ENCODE data around the gene KLF4.

KLF4 gene

GRCh38 chr9:107487521-107488374 is 1.8 kb downstream of the KLF4 start:
- no peak for DNase-seq (ENCODE audit: low read depth)

GRCh38 chr9:107486674-107487520 is 2.7 kb downstream of the KLF4 start:
- no peak for DNase-seq (ENCODE audit: low read depth)

GRCh38 chr9:107485458-107486043 is 4.0 kb downstream of the KLF4 start:
- no peak for DNase-seq (ENCODE audit: low read depth)

GRCh38 chr9:107484117-107484723 is 5.3 kb downstream of the KLF4 start:
- DNase-seq (ENCODE audit: low read depth): no peak

DNA sequence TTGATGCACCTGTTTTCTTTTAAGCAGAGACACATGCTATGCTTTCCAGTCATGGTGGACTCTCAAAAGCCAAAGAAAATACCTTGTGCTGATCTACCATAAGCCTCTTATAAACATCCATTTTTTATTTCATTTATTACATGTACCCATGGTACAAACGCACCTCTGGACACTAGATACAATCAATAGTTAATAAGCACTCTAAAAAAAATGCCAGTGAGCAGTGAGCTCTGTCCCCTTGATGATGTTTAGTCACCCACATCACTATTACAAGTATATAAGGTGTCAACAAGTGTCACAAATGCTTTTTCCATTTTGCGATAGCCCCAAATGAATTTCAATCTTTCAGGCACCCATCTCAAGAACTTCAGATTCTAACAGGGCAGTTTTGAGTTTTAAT is 5.9 kb downstream of the KLF4 start:
- no peak for DNase-seq (ENCODE audit: low read depth)

- no peak for DNase-seq (ENCODE audit: low read depth)
Measured at GRCh38 chr9:107481035-107481434, 8.5 kb downstream of the KLF4 start.

DNA sequence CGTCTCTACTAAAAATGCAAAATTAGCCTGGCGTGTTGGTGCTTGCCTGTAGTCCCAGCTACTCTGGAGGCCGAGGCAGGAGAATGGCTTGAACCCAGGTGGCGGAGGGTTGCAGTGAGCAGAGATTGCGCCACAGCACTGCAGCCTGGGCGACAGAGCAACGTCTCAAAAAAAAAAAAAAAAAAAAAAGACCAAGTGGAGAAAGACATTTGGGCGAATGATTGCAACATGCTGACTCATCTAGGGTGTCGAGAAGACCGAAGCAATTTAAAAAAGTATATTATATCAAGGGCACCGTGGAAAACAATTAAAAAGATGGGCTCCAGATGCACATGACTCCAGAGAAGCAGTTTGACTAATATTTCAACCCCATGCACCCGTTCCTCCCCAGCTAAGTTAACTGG is 9.2 kb downstream of the KLF4 start:
- DNase-seq (ENCODE audit: low read depth): no peak

GRCh38 chr9:107478805-107479204 is 10.8 kb downstream of the KLF4 start:
- no peak for DNase-seq (ENCODE audit: low read depth)

DNA sequence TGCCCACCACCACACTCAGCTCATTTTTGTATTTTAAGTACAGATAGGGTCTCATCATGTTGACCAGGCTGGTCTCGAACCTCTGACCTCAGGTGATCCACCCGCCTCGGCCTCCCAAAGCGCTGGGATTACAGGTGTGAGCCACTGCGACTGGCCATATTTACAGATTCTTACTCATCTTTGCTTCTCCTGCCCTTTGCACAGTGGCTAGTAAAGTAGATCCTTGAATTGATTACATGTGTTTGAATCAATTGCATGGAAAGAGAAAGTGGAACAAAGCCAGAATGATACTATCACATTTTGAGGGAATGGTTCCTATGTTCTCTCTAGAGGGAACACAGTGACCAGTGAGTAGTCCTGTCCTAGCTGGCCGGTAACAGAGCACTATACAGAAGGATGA is 15.4 kb downstream of the KLF4 start:
- DNase-seq (ENCODE audit: low read depth): no peak

- DNase-seq (ENCODE audit: low read depth): no peak
Measured at GRCh38 chr9:107472581-107473340, 16.8 kb downstream of the KLF4 start.

DNA sequence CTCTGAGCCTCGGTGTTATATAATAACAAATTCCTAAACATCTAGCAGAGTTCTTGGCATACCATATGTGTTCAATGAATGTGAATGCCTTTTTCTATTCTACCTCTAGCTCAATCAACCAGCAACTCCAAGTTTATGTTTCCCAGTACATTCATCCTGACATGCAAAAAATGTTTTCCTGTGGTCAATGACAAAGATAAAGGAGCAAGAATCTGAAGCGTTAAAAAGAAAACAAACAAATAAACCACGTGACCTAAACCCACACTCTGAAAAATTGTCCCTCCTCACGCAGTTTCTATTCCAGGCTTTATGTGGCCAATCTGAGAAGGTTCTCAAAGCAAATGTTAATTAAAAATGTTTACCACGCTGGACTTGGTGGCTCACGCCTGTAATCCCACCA is 18.0 kb downstream of the KLF4 start:
- no peak for DNase-seq (ENCODE audit: low read depth)

- no peak for DNase-seq (ENCODE audit: low read depth)
Measured at GRCh38 chr9:107467416-107467815, 22.2 kb downstream of the KLF4 start.

GRCh38 chr9:107466826-107467225 is 22.7 kb downstream of the KLF4 start:
- DNase-seq (ENCODE audit: low read depth): no peak

GRCh38 chr9:107465467-107466451 is 23.8 kb downstream of the KLF4 start:
- no peak for DNase-seq (ENCODE audit: low read depth)

DNA sequence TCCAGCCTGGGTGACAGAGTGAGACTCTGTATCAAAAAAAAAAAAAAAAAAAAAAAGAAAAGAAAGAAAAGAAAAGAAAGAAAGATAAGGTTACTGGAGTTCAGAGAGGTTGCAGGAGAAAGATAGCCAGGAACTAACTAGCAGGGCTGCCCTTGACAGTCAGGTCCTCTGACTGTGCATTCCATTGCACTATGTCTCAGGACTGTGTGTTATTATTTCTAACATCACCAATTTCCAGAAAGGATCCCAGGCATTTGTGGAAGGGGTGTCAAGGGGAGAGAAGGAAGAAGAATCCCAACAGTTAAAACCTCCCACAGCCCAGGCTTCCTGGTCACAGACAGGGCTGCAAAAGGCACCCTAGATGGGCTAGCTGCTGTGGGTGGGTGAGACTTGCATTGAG is 25.1 kb downstream of the KLF4 start:
- no peak for DNase-seq (ENCODE audit: low read depth)

DNA sequence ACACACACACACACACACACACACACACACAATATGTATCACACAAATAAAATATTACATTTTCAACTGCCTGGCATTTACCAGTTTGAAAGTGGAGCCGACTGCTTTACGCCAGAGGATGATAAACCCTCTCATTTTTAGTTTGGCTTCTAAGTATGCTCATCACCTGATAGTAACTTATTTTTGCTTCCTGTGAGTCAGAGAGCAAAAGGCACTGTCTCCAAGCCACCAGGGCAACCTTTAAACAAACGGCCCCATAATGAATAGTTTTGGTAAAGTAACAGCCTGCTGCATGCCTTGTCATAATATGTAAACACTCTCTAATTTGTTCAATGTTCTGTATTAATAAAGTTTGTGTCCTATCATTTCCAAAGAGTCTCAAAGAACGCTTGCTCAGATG is 26.9 kb downstream of the KLF4 start:
- no peak for DNase-seq (ENCODE audit: low read depth)

- DNase-seq (ENCODE audit: low read depth): no peak
Measured at GRCh38 chr9:107460153-107461023, 29.2 kb downstream of the KLF4 start.

DNA sequence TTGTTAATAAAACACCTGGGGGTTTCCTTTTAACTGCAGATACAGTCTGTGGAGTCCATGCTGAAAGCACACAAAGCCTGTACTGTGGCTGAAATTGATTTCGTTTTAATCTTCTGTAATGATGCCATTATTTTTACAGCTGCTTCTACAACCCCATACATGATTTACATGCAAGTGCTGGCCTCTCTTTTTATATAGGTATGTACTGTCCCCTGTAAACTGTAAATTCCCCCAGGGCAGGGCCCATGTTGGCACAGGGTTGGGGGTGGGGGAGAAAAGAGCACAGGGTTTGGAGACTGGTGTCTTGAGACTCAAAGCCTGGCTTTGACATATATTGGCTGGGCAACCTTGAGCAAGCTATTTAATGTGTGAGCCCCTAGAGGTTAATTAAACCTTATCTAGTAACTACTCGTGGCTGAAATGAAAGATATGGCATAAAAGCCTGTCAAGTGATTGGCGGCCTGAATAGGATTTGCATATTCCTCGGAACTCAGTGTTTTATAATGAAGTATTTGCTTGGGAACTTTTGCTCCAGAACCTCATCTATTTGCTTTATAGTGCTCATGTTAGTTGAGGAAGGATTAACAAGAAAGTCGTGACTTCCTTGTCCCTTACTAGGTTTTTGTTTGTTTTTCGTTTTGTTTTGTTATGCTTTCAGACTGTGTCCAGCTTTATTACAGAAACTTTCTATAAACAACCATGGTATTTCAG is 34.0 kb downstream of the KLF4 start:
- DNase-seq (ENCODE audit: low read depth): no peak

- DNase-seq (ENCODE audit: low read depth): no peak
Measured at GRCh38 chr9:107453479-107453878, 36.1 kb downstream of the KLF4 start.
